ENCODE data around the gene SNORC. TPM values are rescaled to one million over a fixed set of nuclear protein-coding genes. Genes with fewer than 3 reads are reported as not detected.

Gene SNORC
- total and polyA plus RNA-seq, 2 experiments from 2014 or later: 2.2 to 7.5 TPM

GRCh38 chr2:232880764-232881351 lies 10.8 kb downstream of the SNORC start:
- DNase-seq (ENCODE audit: low spot score): no peak
- H3K4me3 ChIP-seq: no peak overlapping the region
- H3K9me2 ChIP-seq (replicated peaks; ENCODE audit: insufficient read depth): no peaks in the 10 kb centered on the region
- H4K20me1 ChIP-seq (ENCODE audit: insufficient read depth, poor library complexity, severe bottlenecking): no peaks in the 10 kb centered on the region
- H3K4me2 ChIP-seq: no peak overlapping the region
- no peak overlapping the region for H3K27ac ChIP-seq
- TF ChIP-seq CTCF (IDR thresholded peaks at IDR 0.05; ENCODE audit: poor library complexity): no peak
- TF ChIP-seq EZH2phosphoT487 (IDR thresholded peaks at IDR 0.05; ENCODE audit: low read depth, severe bottlenecking, unreplicated experiment): no peak
- no peak for TF ChIP-seq EZH2 (IDR thresholded peaks at IDR 0.05; ENCODE audit: borderline replicate concordance)
- no peak overlapping the region for H2AFZ ChIP-seq
- no peaks in the 10 kb centered on the region for H3K36me3 ChIP-seq (replicated peaks; ENCODE audit: insufficient read depth, low read depth)
- WGBS (ENCODE audit: low lambda C conversion rate, missing lambda C conversion rate): 92% methylated on average over 17 of the region's 17 CpGs
- no peaks in the 10 kb centered on the region for H3K79me2 ChIP-seq
- H3K27me3 ChIP-seq: no peaks in the 10 kb centered on the region
- H3K4me1 ChIP-seq (ENCODE audit: insufficient read depth): peaks cover under 1% of the 10 kb centered on the region
- no peaks in the 10 kb centered on the region for H3K9me3 ChIP-seq (ENCODE audit: low read depth)

GRCh38 chr2:232882085-232882484 lies 12.0 kb downstream of the SNORC start:
- Histone ChIP-seq H3K36me3 (replicated peaks; ENCODE audit: insufficient read depth, low read depth) (no peaks in the 10 kb centered on the region), H3K27ac (no peak overlapping the region), H3K4me2 (no peak overlapping the region), H3K4me1 (ENCODE audit: insufficient read depth) (no peaks in the 10 kb centered on the region), H3K79me2 (no peaks in the 10 kb centered on the region), H3K9me2 (replicated peaks; ENCODE audit: insufficient read depth) (no peaks in the 10 kb centered on the region), H4K20me1 (ENCODE audit: insufficient read depth, poor library complexity, severe bottlenecking) (no peaks in the 10 kb centered on the region), H3K9me3 (ENCODE audit: low read depth) (no peaks in the 10 kb centered on the region), H3K27me3 (no peaks in the 10 kb centered on the region), H2AFZ (no peak overlapping the region), H3K4me3 (no peak overlapping the region)
- TF ChIP-seq CTCF (IDR thresholded peaks at IDR 0.05; ENCODE audit: poor library complexity) (no peak), EZH2phosphoT487 (IDR thresholded peaks at IDR 0.05; ENCODE audit: low read depth, severe bottlenecking, unreplicated experiment) (no peak), EZH2 (IDR thresholded peaks at IDR 0.05; ENCODE audit: borderline replicate concordance) (no peak)
- no peak for DNase-seq (ENCODE audit: low spot score)
- 94% methylated on average over 17 of the region's 17 CpGs for WGBS (ENCODE audit: low lambda C conversion rate, missing lambda C conversion rate)

GRCh38 chr2:232882505-232883115 lies 12.5 kb downstream of the SNORC start:
- TF ChIP-seq CTCF (IDR thresholded peaks at IDR 0.05; ENCODE audit: poor library complexity) (no peak), EZH2phosphoT487 (IDR thresholded peaks at IDR 0.05; ENCODE audit: low read depth, severe bottlenecking, unreplicated experiment) (no peak), EZH2 (IDR thresholded peaks at IDR 0.05; ENCODE audit: borderline replicate concordance) (no peak)
- Histone ChIP-seq H3K36me3 (replicated peaks; ENCODE audit: insufficient read depth, low read depth) (no peaks in the 10 kb centered on the region), H3K9me2 (replicated peaks; ENCODE audit: insufficient read depth) (no peaks in the 10 kb centered on the region), H3K4me2 (no peak overlapping the region), H3K9me3 (ENCODE audit: low read depth) (no peaks in the 10 kb centered on the region), H3K79me2 (no peaks in the 10 kb centered on the region), H3K4me3 (no peak overlapping the region), H3K27ac (no peak overlapping the region), H3K27me3 (no peaks in the 10 kb centered on the region), H2AFZ (no peak overlapping the region), H3K4me1 (ENCODE audit: insufficient read depth) (no peaks in the 10 kb centered on the region), H4K20me1 (ENCODE audit: insufficient read depth, poor library complexity, severe bottlenecking) (no peaks in the 10 kb centered on the region)
- 93% methylated on average over 20 of the region's 20 CpGs for WGBS (ENCODE audit: low lambda C conversion rate, missing lambda C conversion rate)
- no peak for DNase-seq (ENCODE audit: low spot score)
